HG02588 (cell line): Measurements from ENCODE around the gene AFAP1.

Source experiments
- ATAC-seq: cut with Tn5 transposase; IDR thresholded peaks from one replicate; pipeline ENCODE4 v1.9.1; 2021; ENCODE audit warnings: mild to moderate bottlenecking, moderate library complexity; ENCODE audit not compliant: unreplicated experiment

Gene AFAP1

DNA sequence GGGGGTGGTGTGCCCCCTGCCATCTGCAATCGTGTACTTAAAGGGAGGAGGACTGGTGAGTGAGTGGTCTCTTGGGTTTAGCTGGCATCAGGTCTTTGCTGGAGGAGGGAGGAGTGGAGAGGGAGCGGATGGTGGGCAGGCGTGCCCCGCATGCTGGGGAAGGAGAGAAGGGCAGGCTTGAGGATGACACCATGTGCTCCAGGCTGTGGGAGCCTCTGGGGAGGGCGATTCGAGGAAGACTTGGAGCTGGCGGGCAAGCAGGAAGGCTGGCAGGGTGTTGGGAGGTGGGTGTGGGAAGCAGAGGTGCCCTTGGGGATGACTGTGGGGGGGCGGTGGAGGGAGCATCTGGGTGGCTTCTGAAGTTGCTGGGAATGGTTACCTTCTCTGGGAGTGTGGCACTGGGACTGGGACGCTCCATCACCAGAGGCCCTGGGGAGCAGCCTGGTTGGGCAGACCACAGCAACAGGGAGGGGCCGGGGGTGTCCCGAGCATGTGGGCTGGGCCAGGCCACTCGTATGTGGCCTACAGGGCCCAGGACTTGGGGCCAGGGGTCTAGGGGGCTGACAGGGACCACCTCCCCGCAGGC lies 30.8 kb upstream of the AFAP1 start:
- no peak for ATAC-seq

DNA sequence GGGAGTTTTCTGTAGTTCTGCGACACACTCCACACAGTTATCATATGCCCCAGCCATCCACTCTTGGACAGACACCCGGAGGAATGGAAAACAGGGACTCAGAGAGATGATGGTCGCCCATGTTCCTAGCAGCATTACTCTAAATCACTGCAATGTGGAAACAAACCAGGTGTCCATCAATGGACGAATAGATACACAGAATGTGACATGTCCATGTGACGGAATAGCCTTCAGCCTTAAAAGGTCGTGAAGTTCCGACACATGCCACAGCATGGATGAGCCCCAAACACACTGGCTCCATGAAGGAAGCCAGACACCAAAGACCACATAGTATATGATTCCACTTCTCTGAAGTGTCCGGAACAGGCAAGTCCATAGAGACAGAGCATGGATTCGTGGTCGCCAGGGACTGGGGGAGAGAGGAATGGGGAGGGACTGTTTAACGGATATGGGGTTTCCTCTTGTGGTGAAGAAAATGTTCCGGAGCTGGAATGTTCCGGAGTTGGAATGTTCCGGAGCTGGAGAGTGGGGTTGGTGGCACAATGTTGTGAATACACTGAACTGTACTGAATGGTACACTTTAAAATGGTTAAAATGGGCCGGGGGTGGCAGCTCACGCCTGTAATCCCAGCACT lies 28.7 kb upstream of the AFAP1 start:
- no peak for ATAC-seq

DNA sequence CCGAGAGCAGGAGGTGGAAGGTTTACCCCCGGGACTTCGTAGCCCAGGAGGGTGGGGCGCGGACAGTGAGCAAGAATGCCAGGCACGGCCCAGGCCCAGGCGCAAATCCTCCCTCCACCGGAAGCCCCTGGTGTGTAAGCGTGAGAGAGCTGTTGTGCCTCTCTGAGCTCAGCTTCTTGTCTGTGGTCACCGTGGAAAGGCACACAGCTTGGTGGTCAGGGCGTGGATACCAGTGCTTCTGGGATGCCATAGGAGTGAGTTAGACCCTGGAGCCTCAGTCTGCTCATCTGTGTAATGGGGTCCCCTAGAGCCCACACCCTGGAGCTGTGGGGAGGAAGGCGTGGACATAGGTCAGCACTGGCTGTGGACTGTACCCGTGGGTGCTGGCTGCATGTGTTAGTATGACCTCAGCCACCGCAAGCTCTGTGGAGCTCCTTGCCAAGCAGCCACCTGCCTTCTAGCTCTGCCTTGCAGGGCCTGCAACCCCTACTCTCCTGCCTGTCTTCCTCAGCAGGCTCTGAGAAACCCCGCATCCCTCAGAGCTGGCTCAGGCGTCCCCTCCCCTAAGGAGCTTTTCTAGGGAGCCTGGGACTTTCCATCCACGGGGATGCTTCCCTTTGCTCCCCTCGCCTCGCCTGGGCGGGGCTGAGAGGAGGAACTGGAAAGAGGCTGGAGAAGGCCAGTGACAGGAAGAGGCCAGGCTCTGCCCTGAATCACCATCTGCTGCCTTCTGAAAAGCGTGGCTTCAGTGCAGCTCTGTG lies 28.0 kb upstream of the AFAP1 start:
- no peak for ATAC-seq

DNA sequence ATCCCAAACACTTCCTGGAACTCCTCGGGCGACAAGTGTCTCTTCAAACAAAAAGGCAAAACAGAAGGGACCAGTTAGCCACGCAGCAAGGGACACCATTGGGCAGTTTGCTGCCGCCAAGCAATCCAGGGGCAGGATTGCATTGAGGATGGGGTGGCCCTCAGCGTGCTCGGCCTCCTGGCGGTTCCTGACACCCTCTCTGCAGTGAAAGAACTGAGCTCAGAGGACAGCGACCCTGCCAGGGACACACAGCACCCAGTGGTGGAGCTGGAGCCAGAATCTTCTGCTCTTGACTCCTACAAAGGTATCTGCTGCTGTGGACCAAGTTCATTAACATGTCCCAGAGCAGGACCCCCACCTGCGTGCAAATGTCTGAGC lies 27.4 kb upstream of the AFAP1 start:
- no peak for ATAC-seq

DNA sequence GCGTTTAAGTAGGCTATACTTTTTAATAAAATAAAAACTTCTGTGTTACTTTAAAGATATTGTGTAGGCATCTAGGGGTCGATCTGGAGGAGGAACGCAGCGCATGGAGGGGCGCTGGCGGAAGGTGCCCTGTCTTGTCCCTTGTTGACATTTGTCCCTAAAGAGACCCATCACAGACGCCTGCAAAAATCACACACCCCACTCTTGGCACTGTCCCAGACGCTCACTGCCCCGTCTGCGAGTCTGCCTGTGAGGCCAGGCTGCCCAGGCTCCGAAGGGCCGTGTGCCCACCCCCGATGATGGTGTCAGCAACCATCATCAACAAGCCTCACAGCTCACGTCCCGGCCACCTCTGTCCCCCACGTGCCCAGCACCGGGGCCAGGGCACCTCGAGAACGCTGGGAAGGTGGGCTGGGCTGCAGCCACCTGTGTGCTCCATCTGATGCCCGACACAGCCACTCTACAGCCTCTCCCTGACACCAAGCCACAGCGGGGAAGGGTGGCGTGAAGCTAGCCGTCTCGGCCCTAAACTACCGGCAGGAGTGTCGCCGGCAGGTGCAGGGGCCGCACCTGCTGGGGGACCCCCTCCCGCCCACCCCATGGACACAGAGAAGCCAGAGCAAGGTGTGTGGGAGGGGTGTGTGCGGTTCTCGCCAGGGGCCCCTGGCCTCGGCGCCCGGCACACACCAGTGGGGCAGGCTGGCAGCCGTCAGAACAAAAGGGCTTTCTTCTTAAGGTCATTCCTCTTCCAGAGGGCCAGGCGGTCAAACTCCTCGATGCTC lies 26.8 kb upstream of the AFAP1 start:
- no peak for ATAC-seq

DNA sequence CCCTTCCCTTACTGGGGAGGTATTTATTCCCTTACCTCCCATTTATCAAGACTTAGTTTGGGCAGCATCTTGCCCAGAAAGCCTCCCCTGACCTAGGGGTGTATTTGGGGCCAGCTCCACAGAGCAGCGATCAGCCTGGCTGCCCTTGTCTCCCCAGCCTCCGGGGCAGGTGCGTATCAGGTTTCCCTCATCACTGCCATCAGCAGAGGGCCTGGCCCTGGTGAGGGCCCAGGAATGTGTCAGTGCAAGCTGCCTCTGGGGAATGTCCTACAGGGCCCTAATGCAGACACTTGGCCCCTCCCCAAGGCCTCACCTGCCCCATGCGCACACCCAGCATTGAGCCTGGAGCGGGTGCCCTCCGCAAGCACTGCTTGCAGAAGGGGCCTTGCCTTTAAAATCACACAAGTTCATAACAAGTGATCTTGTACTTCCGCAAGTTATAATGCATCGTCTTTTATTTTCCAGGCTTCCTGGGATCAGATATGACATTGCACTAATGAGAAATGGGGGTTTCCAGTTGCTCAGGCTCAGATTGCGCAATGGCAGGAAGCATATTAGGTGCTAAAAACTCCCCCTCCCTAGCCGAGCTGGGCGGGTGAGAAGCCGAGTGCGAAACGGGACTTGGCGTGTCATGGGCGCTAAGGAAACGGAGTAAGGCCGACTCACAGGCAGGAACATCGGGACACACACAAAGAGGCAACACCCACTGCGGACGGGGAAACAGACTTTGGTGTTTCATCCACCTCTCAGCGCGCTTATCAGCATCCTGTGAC lies 25.4 kb upstream of the AFAP1 start:
- no peak for ATAC-seq

DNA sequence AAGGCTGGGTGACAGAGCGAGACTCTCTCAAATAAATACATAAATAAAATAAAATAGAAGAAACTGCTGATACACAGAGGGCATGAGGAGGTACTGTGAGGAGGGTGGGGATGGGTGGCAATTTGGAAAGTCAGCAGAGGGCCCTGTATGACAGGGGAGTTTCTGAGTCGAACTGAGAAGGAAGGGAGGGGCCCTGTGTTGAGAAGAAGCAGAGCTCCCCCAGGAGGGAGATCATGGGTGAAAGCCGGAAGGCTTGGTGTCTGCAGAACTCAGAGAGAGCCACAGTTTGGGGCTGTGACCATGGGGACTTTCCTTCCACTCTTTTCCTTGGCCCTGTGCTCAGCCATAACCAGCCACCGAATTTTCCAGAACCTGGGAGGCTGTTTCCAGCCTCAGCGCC lies 24.8 kb upstream of the AFAP1 start:
- no peak for ATAC-seq

DNA sequence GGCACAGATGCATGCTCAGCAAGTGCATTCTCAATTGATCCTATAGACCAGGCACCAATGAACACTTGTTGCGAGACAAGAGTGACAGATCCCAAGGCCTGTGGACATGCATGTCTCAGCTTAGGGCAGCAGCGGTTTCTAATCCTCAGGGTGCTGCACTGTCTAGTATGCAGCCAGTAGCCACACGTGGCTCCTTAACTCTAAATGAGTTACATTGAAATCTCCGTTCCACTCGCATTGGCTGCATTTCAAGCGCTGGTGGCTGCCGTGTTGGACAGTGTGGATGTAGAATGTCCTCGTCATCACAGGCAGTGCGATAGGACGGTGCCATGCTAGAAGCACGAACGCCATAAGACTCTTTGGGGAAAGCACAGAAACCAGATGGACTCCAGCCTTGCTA lies 24.0 kb upstream of the AFAP1 start:
- no peak for ATAC-seq

DNA sequence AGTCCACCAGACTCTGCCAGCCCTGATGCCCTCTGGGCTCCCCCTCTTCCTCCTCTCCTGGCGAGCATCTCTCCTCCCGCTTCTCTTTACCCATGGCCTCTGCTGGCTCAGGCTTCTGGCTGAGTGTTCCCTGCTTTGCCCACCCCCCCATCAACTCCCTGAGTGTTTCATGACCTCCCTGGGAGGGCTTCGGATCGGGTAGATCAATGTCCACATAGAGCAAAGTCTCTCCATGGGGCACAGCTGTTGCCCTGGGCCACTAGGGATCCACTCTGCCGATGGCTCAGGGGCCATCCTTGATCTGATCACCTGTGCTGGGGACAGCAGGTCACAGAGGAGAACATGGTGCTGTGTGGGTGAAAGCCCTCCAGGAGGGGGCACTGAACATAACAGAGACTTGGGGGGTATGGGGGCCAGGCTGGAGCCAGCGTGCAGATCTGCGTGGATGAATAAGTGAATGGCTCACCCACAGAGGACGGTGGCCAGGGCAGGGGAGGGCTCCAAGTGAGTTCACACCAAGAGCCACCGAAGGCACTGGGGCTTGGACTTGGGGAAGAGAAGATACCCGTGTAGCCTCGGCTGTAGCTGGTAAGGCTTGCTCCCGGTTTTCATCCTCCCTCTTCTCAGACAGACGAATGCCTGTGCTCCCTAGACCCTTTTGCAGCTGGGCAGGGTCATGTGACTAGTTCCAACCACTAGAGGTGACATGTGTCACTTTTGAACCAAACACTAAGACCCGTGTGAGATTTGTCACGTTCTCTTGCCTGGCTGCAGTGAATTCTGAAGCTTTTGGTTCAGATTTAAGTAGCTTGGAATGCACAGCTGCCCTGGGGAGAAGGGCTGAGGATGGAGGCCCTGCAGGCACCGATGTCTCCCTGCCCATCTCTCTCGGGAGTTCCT lies 23.2 kb upstream of the AFAP1 start:
- no peak for ATAC-seq

DNA sequence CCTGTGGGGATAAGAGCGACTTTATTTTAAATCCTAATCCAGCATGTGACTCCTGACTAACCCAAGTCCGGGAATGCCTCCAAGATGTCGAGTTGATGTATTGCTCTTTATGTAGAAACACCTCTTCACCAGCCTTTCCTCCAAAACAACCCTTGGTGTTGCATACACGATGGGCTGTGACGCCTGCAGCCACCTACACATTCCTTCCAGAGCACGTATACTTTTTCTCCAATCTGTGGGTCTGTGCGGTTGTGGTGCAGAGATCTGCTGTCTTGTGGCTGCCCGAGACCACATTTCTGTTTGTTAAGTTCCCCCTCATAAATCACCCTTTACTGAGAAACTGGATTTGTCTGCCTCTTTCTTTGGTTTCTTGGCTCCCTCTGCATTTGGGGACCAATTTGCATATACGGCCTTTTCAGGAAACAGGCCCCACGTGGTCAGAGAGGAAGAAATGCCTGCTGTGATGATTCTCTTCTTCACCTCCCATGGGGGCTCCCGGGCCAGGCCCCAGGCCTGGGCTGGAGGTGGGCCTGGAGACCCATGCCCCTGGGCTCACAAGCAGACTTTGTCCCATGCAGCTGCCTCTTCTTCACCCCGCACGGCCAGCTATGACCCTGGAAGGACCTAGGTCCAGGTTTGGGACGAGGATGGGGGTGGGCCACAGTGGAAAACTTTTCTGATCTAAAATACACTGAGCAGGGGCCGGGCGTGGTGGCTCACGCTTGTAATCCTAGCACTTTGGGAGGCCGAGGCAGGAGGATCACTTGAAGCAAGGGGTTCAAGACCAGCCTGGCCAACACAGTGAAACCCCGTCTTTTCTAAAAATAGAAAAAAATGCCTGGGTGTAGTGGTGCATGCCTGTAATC lies 21.4 kb upstream of the AFAP1 start:
- peak; percentile 62 for ATAC-seq

DNA sequence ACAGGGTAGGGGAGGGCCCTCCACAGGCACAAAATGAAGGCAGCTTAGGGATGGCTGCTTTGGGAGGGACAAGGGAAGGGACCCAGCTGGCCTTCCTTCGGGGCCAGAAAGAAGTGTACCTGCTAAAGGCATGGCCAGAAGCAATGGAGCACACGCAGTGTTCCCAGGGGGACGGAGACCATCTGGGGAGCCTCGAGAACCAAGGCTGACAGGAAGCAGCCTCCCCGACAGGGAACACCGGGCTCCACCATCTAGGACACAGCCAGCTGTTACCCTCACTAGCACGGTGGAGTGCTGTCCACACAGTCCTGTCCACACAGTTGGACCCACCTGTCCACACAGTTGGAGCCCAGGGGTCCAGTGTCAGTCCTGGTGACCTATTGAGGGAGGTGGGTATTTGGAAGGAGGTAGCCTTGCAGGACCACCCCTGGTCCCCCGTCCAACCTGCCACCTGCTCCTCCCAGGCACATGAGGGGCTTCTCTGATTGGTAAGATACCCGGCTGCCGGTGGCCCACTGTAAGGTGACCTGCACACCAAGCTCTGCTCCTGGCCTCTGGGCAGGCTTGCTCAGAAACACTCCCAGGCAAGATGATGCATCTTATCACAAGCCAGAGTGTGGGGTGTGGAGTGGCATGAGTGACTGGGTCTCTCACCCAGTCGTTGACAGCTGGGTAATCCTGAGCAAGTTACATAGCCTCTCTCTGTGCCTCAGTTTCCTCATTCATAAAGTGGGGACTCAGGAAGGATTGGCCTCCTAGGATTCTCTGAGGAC lies 20.5 kb upstream of the AFAP1 start:
- ATAC-seq = no peak

DNA sequence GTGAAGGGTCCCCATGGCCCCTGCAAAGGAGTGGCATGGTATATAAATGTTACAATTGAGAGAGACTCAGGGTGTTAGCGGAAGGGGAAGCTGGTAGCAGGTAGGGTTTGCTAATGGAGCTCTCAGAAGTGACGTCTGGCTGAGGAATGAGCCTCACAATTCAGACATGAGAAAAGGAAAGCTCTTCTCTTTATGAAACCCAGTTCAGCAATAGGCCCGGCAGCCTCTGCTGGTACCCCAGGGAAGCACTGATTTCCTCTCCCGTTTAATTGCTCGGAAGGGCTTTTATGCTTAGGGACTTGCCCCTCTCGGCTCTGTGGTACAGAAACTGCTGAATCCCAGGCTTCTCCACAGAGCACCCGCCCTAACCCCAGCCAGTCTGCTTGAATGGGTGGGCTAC lies 19.4 kb upstream of the AFAP1 start:
- no peak for ATAC-seq

DNA sequence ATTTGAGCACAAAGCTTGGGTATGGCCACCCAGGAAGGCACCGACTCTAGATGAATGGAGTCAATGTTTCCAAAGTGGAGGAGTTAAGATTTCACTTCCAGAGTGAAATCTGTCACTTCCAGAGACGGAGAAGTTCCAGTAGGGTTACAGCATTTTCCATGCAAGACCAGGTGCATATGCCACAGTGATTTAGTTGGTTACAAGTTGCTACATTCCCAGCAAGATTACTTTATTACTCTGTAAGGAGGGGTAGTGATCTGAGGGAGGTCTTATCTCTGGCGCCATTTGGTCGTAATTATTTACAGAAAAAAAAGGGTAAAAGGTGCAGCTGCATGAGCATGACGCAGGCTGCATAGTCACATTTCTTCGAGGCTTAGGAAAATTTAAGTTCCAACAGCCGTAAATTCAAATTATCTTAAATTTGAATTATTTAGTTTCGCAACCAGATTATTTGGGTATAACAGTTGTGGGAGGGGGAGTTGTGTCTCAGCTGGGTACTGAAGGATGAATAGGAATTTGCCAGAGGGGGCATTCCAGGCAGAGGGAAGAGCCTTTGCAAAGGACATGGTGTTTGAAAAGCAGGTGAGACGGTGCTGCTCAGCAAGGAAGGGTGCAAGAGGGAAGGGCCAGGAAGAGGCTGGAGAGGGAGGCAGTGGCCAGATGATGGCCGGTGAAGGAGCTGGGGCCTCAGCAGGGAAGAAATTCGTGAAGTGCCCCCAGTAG lies 17.4 kb upstream of the AFAP1 start:
- no peak for ATAC-seq

DNA sequence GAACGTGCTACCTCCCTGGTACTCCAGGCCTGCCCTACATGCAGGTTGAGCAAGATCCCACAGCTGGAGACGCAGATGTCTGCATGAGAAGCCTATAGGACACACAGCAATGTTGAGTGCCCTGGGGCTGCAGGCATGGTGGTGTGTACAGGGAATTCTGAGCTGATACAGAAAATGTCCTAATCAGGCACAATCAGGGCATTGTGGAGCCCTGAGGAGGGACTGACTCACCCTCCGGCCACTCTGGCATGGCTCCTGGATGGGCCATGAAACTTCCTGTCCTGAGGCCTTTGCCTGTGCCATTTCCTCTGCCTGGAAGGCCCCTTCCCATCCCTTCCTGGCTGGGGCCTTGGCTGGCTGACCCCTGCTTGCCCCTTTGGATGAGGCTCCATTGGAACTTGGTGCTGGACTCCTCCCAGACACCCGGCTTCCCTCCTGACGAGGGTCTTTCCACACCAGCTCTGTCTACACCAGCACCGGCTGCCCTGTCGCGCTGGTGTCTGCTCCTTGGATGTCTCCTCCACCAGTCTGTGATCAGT lies 16.7 kb upstream of the AFAP1 start:
- no peak for ATAC-seq

DNA sequence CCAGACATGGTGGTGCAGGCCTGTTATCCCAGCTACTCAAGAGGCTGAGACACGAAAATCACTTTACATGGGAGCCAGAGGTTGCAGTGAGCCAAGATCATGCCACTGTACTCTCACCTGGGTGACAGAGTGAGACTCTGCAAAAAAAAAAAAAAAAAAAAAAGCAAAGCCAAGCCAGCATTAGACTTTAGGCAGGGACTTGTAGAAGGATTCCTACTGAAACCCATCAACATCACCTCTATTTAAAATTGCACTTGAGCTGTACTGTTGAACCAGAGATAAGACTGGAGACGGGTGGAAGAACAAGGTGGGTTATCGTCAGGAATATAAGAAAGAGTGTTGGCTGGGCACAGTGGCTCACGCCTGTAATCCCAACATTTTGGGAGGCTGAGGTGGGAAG lies 15.7 kb upstream of the AFAP1 start:
- ATAC-seq = no peak

DNA sequence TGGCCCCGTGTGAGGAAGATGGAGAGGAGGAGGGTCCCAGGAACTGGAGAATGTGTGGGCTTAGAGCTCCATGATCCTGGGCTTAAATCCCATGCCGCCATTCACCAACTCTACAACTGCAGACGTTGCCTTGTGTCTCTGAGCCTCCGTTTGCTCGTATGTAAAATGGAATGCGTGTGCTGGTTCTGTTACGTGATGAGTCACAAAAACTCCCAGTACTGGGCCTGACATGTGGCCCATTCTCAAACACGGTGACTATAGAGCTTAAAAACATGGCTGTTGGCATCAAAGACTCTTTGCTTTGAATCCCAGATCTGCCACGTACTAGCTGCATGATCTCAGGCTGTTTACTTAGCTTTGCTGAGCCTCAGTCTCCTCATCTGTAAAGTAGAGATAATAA lies 13.0 kb upstream of the AFAP1 start:
- no peak for ATAC-seq
